C4-2B (cell line): ENCODE data around the gene ALAS1.

Experiments
- CTCF ChIP-seq: fragments of 450-650 bp; conservative IDR thresholded peaks from 2 replicates; pipeline ENCODE4 v1.5.1; 2017; ENCODE audit warnings: mild to moderate bottlenecking
- ZFX ChIP-seq: fragments of 450-650 bp; IDR thresholded peaks from 2 replicates; pipeline ENCODE4 v1.6.1; 2017

- TF ChIP-seq CTCF (no peak), ZFX (no peak)
These were observed 28.4 kb downstream of the ALAS1 start for GRCh38 chr3:52226229-52226817.
